Neuronal stem cell (in vitro differentiated cells): ENCODE data around the gene CACNA2D4.
"Not testable (repeated sequence)": the region's sequence is repeated elsewhere in the genome, so short reads cannot be mapped to it uniquely, and the experiment has no call there.

ENCODE experiments used
- DNase-seq: peaks from one replicate; pipeline ENCODE4 v3.0.0-alpha.2; 2013; ENCODE audit warnings: low spot score
- H2AFZ ChIP-seq: one replicate; pipeline ENCODE4 v1.6.1; 2013; ENCODE audit warnings: mild to moderate bottlenecking, low read length, inconsistent platforms
- H2AK5ac ChIP-seq: 2 replicates; pipeline ENCODE4 v1.6.1; 2013; ENCODE audit warnings: low read depth, mild to moderate bottlenecking, inconsistent platforms, low read length, moderate library complexity, mixed read lengths
- H2BK120ac ChIP-seq: 2 replicates; pipeline ENCODE4 v1.6.1; 2013; ENCODE audit warnings: low read depth, mild to moderate bottlenecking, inconsistent platforms, low read length, moderate library complexity, mixed read lengths
- H2BK12ac ChIP-seq: one replicate; pipeline ENCODE4 v1.6.1; 2013; ENCODE audit warnings: low read length, inconsistent platforms
- H2BK15ac ChIP-seq: 2 replicates; pipeline ENCODE4 v1.6.1; 2013; ENCODE audit warnings: mild to moderate bottlenecking, low read length, inconsistent platforms, mixed read lengths
- H2BK5ac ChIP-seq: one replicate; pipeline ENCODE4 v1.6.1; 2013; ENCODE audit warnings: inconsistent platforms, mild to moderate bottlenecking, low read length, moderate library complexity
- H3K14ac ChIP-seq: one replicate; pipeline ENCODE4 v1.6.1; 2013; ENCODE audit warnings: low read length, inconsistent platforms
- H3K18ac ChIP-seq: 2 replicates; pipeline ENCODE4 v1.6.1; 2013; ENCODE audit warnings: low read length, inconsistent platforms
- H3K23ac ChIP-seq: 2 replicates; pipeline ENCODE4 v1.6.1; 2013; ENCODE audit warnings: low read depth, mild to moderate bottlenecking, mixed read lengths, low read length, inconsistent platforms; ENCODE audit not compliant: poor library complexity
- H3K27ac ChIP-seq: replicated peaks from 3 replicates; pipeline ENCODE4 v1.5.1; 2013; ENCODE audit warnings: low read length, inconsistent platforms
- H3K27me3 ChIP-seq, 3 experiments: 2 replicates each; pipeline ENCODE4 v1.6.1; 2013; ENCODE audit warnings: low read length in 3 of 3, mild to moderate bottlenecking in 2 of 3, inconsistent platforms in 1 of 3, low read depth in 1 of 3, mixed read lengths in 1 of 3, moderate library complexity in 1 of 3; ENCODE audit not compliant: control insufficient read depth in 3 of 3, insufficient read depth in 3 of 3
- H3K36me3 ChIP-seq, 2 donors: replicated peaks in 1 of 2; 2 replicates each; pipeline ENCODE4 v1.6.1; 2013; ENCODE audit warnings: low read length in 2 of 2; ENCODE audit not compliant: control insufficient read depth in 2 of 2, insufficient read depth in 2 of 2
- H3K4ac ChIP-seq: 2 replicates; pipeline ENCODE4 v1.6.1; 2013; ENCODE audit warnings: inconsistent platforms, mild to moderate bottlenecking, low read length, moderate library complexity
- H3K4me1 ChIP-seq, 2 donors: 1 replicate in 1 of 2; 2 replicates in 1 of 2; pipeline ENCODE4 v1.6.1; 2013; ENCODE audit warnings: low read length in 2 of 2, low read depth in 1 of 2; ENCODE audit not compliant: control insufficient read depth in 2 of 2, insufficient read depth in 1 of 2
- H3K4me2 ChIP-seq: one replicate; pipeline ENCODE4 v1.6.1; 2013; ENCODE audit warnings: mild to moderate bottlenecking, low read length, inconsistent platforms; ENCODE audit not compliant: insufficient read depth, poor library complexity, severe bottlenecking
- H3K4me3 ChIP-seq, 2 donors: 2 replicates each; pipeline ENCODE4 v1.5.1; 2013; ENCODE audit warnings: low read length in 2 of 2, mild to moderate bottlenecking in 2 of 2, inconsistent platforms in 1 of 2, moderate library complexity in 1 of 2
- H3K79me1 ChIP-seq: one replicate; pipeline ENCODE4 v1.6.1; 2013; ENCODE audit warnings: low read depth, mild to moderate bottlenecking, inconsistent platforms, low read length, moderate library complexity
- H3K9ac ChIP-seq: one replicate; pipeline ENCODE4 v1.6.1; 2013; ENCODE audit warnings: mild to moderate bottlenecking, low read depth, low read length, inconsistent platforms; ENCODE audit not compliant: poor library complexity
- H3K9me3 ChIP-seq, 2 donors: replicated peaks in 1 of 2; 2 replicates each; pipeline versions ENCODE3 to v1.6.1; 2013; ENCODE audit warnings: low read length in 2 of 2, mild to moderate bottlenecking in 2 of 2, inconsistent platforms in 1 of 2, low read depth in 1 of 2, mixed read lengths in 1 of 2, moderate library complexity in 1 of 2; ENCODE audit not compliant: control insufficient read depth in 2 of 2, insufficient read depth in 1 of 2
- H4K8ac ChIP-seq: one replicate; pipeline ENCODE4 v1.6.1; 2013; ENCODE audit warnings: low read depth, mild to moderate bottlenecking, inconsistent platforms, low read length, moderate library complexity
- H4K91ac ChIP-seq: one replicate; pipeline ENCODE4 v1.6.1; 2013; ENCODE audit warnings: low read length, low read depth, mild to moderate bottlenecking, inconsistent platforms; ENCODE audit not compliant: poor library complexity
- WGBS, 2 donors: extraction: QIAGEN DNeasy Blood & Tissue Kit; methylation state at CpG; one replicate each; pipeline ENCODE4 v1.1.7; 2013; ENCODE audit warnings: missing lambda C conversion rate in 2 of 2, mixed read lengths in 1 of 2; ENCODE audit not compliant: insufficient read length in 2 of 2, insufficient replicate concordance in 1 of 2; ENCODE audit errors: extremely low coverage in 2 of 2; 5-methylcytosine and 5-hydroxymethylcytosine counted together

CACNA2D4 gene

DNA sequence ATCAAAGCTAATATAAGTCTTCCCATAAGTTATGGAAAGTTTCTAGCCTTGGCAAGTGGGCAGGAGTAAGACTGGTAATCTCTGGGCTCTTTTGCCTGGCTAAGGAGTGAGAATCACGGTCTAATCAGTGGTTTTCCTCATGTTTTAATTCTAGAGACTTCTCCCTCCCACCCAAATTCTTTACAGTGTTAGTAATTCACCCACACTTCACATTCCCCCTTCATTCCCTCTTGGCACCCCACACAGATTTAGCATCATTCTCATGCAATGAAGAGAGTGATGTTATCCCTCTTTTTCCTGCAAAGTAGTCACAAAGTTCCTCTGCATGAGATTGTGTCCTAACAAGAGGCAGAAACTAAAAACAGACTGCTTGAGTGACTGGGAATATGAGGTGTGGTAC is 28.6 kb upstream of the CACNA2D4 start:
- Histone ChIP-seq H3K79me1 (no peaks in the 10 kb centered on the region), H2BK120ac (no peak overlapping the region), H4K8ac (no peak overlapping the region), H2BK5ac (no peak overlapping the region), H2AFZ (no peak overlapping the region), H3K4me1 (no peaks in the 10 kb centered on the region), H3K4me2 (no peak overlapping the region), H3K4ac (no peak overlapping the region), H2BK15ac (no peak overlapping the region), H2AK5ac (no peak overlapping the region), H3K9me3 (peaks cover 0 to 12% of the 10 kb centered on the region in 2 donors), H4K91ac (no peak overlapping the region), H3K4me3 (no peak overlapping the region), H3K14ac (no peak overlapping the region), H3K9ac (no peak overlapping the region), H3K27me3 (no peaks in the 10 kb centered on the region), H2BK12ac (no peak overlapping the region), H3K23ac (no peak overlapping the region), H3K27ac (no peak overlapping the region), H3K18ac (no peak overlapping the region), H3K36me3 (peaks cover 25 to 70% of the 10 kb centered on the region in 2 donors)
- WGBS, 2 donors: no CpG with 5 or more reads among the region's 1 CpG
- no peak for DNase-seq

DNA sequence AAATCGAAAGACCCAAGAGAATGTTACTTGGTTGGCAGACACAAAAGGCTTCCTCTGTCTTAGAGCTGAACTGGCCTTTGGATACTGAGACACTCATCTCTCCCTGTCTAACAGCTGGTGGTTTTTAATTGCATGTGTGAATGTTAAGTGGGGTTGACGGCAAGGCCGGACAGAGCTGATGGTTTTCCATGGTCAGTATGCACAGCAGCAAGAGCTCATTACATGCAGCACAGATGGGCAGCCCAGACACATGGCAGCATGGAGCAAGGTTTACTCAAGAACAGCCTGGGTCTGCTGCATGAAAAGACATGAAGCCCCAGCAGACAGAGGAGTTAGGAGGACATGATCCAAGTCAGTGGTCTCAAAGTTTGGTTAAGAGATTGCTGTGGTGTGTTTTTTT is 27.8 kb upstream of the CACNA2D4 start:
- Histone ChIP-seq H3K4ac (no peak overlapping the region), H4K91ac (no peak overlapping the region), H3K23ac (no peak overlapping the region), H3K27ac (peak overlapping the region; percentile 15), H3K9me3 (peaks cover 0 to 12% of the 10 kb centered on the region in 2 donors), H3K79me1 (no peaks in the 10 kb centered on the region), H2AFZ (no peak overlapping the region), H3K36me3 (peaks cover 23 to 64% of the 10 kb centered on the region in 2 donors), H2BK5ac (no peak overlapping the region), H3K4me1 (no peaks in the 10 kb centered on the region), H4K8ac (no peak overlapping the region), H3K4me2 (no peak overlapping the region), H3K14ac (no peak overlapping the region), H2BK12ac (no peak overlapping the region), H3K9ac (no peak overlapping the region), H3K4me3 (no peak overlapping the region), H3K18ac (no peak overlapping the region), H3K27me3 (no peaks in the 10 kb centered on the region), H2AK5ac (no peak overlapping the region), H2BK15ac (no peak overlapping the region), H2BK120ac (no peak overlapping the region)
- no peak for DNase-seq
- WGBS, 2 donors: no CpG with 5 or more reads among the region's 3 CpGs

DNA sequence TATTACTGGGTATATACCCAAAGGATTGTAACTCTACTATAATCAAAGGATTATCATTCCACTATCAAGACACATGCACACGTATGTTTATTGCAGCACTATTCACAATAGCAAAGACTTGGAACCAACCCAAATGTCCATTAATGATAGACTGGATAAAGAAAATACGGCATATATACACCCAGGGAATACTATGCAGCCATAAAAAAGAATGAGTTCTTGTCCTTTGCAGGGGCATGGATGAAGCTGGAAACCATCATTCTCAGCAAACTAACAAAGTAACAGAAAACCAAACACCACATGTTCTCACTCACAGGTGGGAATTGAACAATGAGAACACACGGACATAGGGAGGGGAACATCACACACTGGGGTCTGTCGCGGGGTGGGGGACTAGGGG is 27.1 kb upstream of the CACNA2D4 start:
- H2BK12ac ChIP-seq, H3K4me2 ChIP-seq, H2BK15ac ChIP-seq, H3K4me1 ChIP-seq, H4K8ac ChIP-seq, H3K18ac ChIP-seq, H2BK120ac ChIP-seq, DNase-seq, H4K91ac ChIP-seq, H3K23ac ChIP-seq, H2BK5ac ChIP-seq, H3K4me3 ChIP-seq, H3K4ac ChIP-seq, H2AFZ ChIP-seq, H3K27me3 ChIP-seq, H3K14ac ChIP-seq, H3K9ac ChIP-seq, H3K79me1 ChIP-seq, H2AK5ac ChIP-seq, H3K27ac ChIP-seq: not testable (repeated sequence)
- no CpG with 5 or more reads among the region's 5 CpGs for WGBS, 2 donors
- Histone ChIP-seq H3K36me3 (peaks cover 22 to 61% of the 10 kb centered on the region in 2 donors), H3K9me3 (peaks cover 0 to 12% of the 10 kb centered on the region in 2 donors)

DNA sequence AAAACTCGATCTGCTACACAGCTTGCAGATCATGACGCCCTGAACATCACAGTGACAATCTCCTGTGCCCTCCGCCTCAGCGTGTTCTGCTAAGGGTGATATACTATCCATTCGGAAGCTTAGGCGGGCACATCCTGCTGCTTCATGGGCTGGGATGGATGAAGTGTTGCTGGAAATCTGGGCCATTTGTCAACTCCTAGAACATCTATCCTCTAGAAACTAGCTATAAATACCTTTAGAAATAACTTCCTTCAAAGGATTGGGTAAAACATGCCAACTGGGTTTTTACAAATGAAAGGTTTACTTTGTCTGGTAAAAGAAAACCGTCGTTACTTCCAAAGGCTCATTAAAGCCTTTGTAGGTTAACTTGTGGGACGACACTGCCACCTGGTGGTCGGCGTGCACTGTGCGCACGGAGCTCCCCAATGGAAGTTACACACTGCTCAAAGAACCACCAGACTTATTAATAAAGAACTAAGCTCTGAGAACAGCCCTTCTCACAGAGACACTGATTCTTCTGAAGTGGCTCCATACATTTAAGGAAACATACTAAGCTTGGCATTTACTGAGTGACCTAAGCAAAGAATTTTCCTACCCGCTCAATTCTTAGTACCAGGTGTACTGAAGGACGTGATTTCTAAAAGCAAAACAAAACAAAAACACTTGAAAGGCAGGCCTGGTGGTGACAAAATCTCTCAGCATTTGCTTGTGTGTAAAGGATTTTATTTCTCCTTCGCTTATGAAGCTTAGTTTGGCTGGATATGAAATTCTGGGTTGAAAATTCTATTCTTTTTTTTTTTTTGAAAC is 21.6 kb upstream of the CACNA2D4 start:
- Histone ChIP-seq H3K4ac (no peak overlapping the region), H2BK15ac (no peak overlapping the region), H3K4me3 (no peak overlapping the region), H3K9ac (no peak overlapping the region), H2BK5ac (no peak overlapping the region), H4K91ac (no peak overlapping the region), H4K8ac (no peak overlapping the region), H2BK12ac (no peak overlapping the region), H3K27ac (no peak overlapping the region), H3K9me3 (no peaks in the 10 kb centered on the region), H2BK120ac (no peak overlapping the region), H2AK5ac (no peak overlapping the region), H3K23ac (no peak overlapping the region), H3K18ac (no peak overlapping the region), H3K36me3 (peaks cover 0 to 39% of the 10 kb centered on the region in 2 donors), H3K4me2 (no peak overlapping the region), H3K14ac (no peak overlapping the region), H3K27me3 (no peaks in the 10 kb centered on the region), H3K4me1 (peaks cover 0 to 2% of the 10 kb centered on the region in 2 donors), H2AFZ (peak overlapping the region; percentile 36), H3K79me1 (no peaks in the 10 kb centered on the region)
- peak; percentile 80 for DNase-seq
- WGBS, 2 donors: no CpG with 5 or more reads among the region's 16 CpGs
